ENCODE measurements around the gene RHPN2. TPM values are rescaled to one million over a fixed set of nuclear protein-coding genes. Genes with fewer than 3 reads are reported as not detected.
A peak's percentile ranks its signal among the peaks of the same experiment; 100 is the strongest.

RHPN2 gene
- total and polyA plus RNA-seq, 2 donors from 2014 or later = 13.5 to 50.3 TPM

DNA sequence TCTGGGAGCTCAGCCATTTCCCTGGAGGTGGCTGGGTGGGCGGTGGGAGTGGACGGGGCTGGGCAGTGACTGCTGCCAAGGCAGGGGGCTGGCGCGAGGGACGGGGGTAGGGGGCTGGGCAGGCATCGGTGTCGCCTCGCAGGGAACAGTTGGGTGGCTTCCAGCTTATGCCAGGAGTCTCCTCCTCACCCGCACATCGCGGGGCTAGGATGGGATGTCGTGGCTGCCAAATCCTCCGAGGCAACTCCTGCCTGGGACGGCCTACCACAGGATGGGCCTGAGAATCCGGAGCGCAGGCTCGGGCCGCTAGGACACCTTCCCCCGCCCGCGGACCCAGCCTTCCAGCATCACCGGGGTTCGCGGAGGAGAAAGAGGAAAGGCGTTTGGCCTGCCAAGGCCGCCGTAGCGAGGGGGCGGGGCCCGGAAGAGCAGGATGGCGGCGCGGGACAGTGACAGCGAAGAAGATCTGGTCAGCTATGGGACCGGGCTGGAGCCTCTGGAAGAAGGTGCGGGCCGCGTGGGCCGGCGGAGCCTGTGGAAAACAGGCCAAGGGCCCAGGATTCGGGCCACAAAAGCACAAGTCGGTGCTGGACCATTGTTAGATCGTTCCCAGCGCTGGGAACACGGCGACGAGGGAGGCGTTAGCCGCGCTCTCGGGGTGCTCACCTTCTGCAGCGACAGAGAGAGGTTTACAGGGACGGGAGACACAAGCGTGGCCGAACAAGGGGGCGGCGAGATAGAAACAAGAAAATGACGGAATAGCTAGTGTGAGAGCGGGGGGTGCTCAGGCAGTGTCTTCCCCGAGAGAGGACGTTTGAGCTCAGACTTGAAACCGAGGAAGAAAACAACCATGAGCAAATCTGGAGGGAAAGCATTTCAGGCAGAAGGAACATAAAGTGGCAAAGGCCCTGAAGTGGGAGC is 16.3 kb upstream of the RHPN2 start, which contains the start of gene GPATCH1:
GPATCH1 (plus strand) TSS at position 421 of the 921 bp plus-strand sequence; CDS start at position 434, 13 bp downstream.
- Histone ChIP-seq H3K36me3 (ENCODE audit: control insufficient read depth in 2 of 3, insufficient read depth in 3 of 3, low read length in 3 of 3) (no peaks in the 10 kb centered on the region), H3K9ac (ENCODE audit: low read length in 3 of 3) (peak within 1 kb of the TSS; percentile 85 to 97 (median 90)), H3K9me3 (ENCODE audit: control insufficient read depth in 2 of 3, insufficient read depth in 1 of 3, low read length in 3 of 3) (no peaks in the 10 kb centered on the region), H3K27ac (ENCODE audit: low read depth in 2 of 2, low read length in 2 of 2) (peak within 1 kb of the TSS in 1 of 2 donors; percentile 2), H3K4me3 (ENCODE audit: low read length in 3 of 3) (peak within 1 kb of the TSS; percentile 92 to 99 (median 98)), H3K4me1 (ENCODE audit: control insufficient read depth in 2 of 3, insufficient read depth in 2 of 3, low read depth in 1 of 3, low read length in 3 of 3) (peaks cover 0 to 13% (median 8%) of the 10 kb centered on the region in 3 donors), H3K27me3 (ENCODE audit: control insufficient read depth, insufficient read depth, low read length) (no peaks in the 10 kb centered on the region)
- DNase-seq (peak; percentile 92 to 96 (median 93)), FAIRE-seq (no peak)
- TF ChIP-seq, protein P1, sequence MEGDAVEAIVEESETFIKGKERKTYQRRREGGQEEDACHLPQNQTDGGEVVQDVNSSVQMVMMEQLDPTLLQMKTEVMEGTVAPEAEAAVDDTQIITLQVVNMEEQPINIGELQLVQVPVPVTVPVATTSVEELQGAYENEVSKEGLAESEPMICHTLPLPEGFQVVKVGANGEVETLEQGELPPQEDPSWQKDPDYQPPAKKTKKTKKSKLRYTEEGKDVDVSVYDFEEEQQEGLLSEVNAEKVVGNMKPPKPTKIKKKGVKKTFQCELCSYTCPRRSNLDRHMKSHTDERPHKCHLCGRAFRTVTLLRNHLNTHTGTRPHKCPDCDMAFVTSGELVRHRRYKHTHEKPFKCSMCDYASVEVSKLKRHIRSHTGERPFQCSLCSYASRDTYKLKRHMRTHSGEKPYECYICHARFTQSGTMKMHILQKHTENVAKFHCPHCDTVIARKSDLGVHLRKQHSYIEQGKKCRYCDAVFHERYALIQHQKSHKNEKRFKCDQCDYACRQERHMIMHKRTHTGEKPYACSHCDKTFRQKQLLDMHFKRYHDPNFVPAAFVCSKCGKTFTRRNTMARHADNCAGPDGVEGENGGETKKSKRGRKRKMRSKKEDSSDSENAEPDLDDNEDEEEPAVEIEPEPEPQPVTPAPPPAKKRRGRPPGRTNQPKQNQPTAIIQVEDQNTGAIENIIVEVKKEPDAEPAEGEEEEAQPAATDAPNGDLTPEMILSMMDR (IDR thresholded peaks at IDR 0.05; ENCODE audit: borderline replicate concordance, extremely low read depth, insufficient read depth) = peak; percentile 2
- intact Hi-C loops (cut with DNase I) = no loop called here

DNA sequence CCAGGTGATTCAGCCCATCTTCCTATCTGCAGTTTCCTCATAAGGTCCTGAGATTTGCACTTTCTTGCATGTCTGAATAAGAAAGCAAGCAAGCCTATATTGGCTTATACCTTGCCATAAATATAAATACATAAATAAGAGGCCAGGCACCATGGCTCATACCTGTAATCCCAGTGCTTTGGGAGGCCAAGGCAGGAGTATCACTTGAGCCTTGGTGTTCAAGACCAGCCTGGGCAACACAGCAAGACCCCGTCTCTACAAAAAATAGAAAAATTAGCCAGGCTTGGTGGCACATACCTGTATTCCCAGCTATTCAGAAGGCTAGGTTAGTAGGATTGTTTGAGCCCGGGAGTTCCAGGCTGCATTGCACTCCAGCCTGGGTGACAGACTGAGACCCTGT is 10.8 kb upstream of the RHPN2 start:
- H3K9ac ChIP-seq (ENCODE audit: low read length in 3 of 3) = no peak overlapping the region
- no peak overlapping the region for H3K4me3 ChIP-seq (ENCODE audit: low read length in 3 of 3)
- FAIRE-seq (no peak), DNase-seq (no peak)
- H3K27me3 ChIP-seq (ENCODE audit: control insufficient read depth, insufficient read depth, low read length) = no peaks in the 10 kb centered on the region
- no peaks in the 10 kb centered on the region for H3K9me3 ChIP-seq (ENCODE audit: control insufficient read depth in 2 of 3, insufficient read depth in 1 of 3, low read length in 3 of 3)
- H3K4me1 ChIP-seq (ENCODE audit: control insufficient read depth in 2 of 3, insufficient read depth in 2 of 3, low read depth in 1 of 3, low read length in 3 of 3) = peaks cover 0 to 2% (median 0%) of the 10 kb centered on the region in 3 donors
- no peak overlapping the region for H3K27ac ChIP-seq (ENCODE audit: low read depth in 2 of 2, low read length in 2 of 2)
- H3K36me3 ChIP-seq (ENCODE audit: control insufficient read depth in 2 of 3, insufficient read depth in 3 of 3, low read length in 3 of 3) = no peaks in the 10 kb centered on the region
- intact Hi-C loops (cut with DNase I) = no loop called here
- TF ChIP-seq, protein P1 (IDR thresholded peaks at IDR 0.05; ENCODE audit: borderline replicate concordance, extremely low read depth, insufficient read depth) = no peak

DNA sequence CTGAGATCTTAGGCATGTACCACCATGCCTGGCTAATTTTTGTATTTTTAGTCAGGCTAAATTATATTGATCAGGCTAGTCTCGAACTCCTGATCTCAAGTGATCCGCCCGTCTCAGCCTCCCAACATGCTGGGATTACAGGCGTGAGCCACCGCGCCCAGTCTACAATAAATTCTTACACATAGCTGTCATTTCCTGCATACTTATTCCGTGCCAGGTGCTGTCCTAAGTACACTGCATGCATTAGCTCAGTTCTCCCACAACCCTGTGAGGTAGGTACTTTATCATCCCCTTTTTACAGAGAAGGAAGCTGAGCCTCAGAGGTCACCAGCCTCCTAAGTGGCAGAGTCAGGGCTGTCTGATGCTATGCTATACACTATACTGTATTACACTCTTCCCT is 7.2 kb upstream of the RHPN2 start:
- H3K27me3 ChIP-seq (ENCODE audit: control insufficient read depth, insufficient read depth, low read length) = no peaks in the 10 kb centered on the region
- DNase-seq (no peak), FAIRE-seq (no peak)
- no peak overlapping the region for H3K27ac ChIP-seq (ENCODE audit: low read depth in 2 of 2, low read length in 2 of 2)
- intact Hi-C loops (cut with DNase I) = no loop called here
- no peak overlapping the region for H3K9ac ChIP-seq (ENCODE audit: low read length in 3 of 3)
- H3K4me1 ChIP-seq (ENCODE audit: control insufficient read depth in 2 of 3, insufficient read depth in 2 of 3, low read depth in 1 of 3, low read length in 3 of 3) = no peaks in the 10 kb centered on the region
- no peak overlapping the region for H3K4me3 ChIP-seq (ENCODE audit: low read length in 3 of 3)
- no peaks in the 10 kb centered on the region for H3K9me3 ChIP-seq (ENCODE audit: control insufficient read depth in 2 of 3, insufficient read depth in 1 of 3, low read length in 3 of 3)
- no peaks in the 10 kb centered on the region for H3K36me3 ChIP-seq (ENCODE audit: control insufficient read depth in 2 of 3, insufficient read depth in 3 of 3, low read length in 3 of 3)
- TF ChIP-seq, protein P1 (IDR thresholded peaks at IDR 0.05; ENCODE audit: borderline replicate concordance, extremely low read depth, insufficient read depth) = no peak
